Prostate gland (tissue), 2 donors: Measurements from ENCODE around the gene CDK5RAP2.

Experiments
- CTCF ChIP-seq, 4 experiments: fragments of 200-600 bp in 2 of 4; fragments of 450-650 bp in 2 of 4; sonication (generic) in 2 of 4; IDR thresholded peaks; 1 replicate in 3 of 4; 2 replicates in 1 of 4; pipeline ENCODE4 v1.5.1; 2016 to 2019; ENCODE audit warnings: antibody characterized with exemption in 4 of 4, mild to moderate bottlenecking in 2 of 4, moderate library complexity in 2 of 4
- POLR2A ChIP-seq: fragments of 450-650 bp; IDR thresholded peaks from one replicate; pipeline ENCODE4 v1.6.1; 2016; ENCODE audit warnings: antibody characterized with exemption, mild to moderate bottlenecking

GRCh38 chr9:120475341-120475740 is 104.6 kb downstream of the CDK5RAP2 start:
- TF ChIP-seq CTCF (IDR thresholded peaks at IDR 0.05) = no peak
- no peak for TF ChIP-seq POLR2A
